Motor neuron (in vitro differentiated cells): Measurements from ENCODE around the gene TRPM8. TPM values are rescaled to one million over a fixed set of nuclear protein-coding genes. Genes with fewer than 3 reads are reported as not detected.

Experiments
- ATAC-seq, 8 experiments: fragments of 200-7000 bp; cut with Tn5 transposase; replicated peaks in 6 of 8; 2 replicates each; pipeline ENCODE4 v1.8.0; 2021; ENCODE audit warnings: mild to moderate bottlenecking in 8 of 8, moderate library complexity in 8 of 8
- H3K27ac ChIP-seq, 2 donors: fragments of 250-450 bp; sonication (Bioruptor Pico); 2 replicates each; pipeline ENCODE4 v1.9.0; 2021; ENCODE audit warnings: antibody characterized with exemption in 2 of 2, mild to moderate bottlenecking in 2 of 2, moderate library complexity in 1 of 2
- H3K4me1 ChIP-seq, 2 donors: fragments of 250-450 bp; sonication (Bioruptor Pico); replicated peaks in 1 of 2; 2 replicates each; pipeline ENCODE4 v1.6.1; 2021; ENCODE audit warnings: antibody characterized with exemption in 2 of 2, mild to moderate bottlenecking in 2 of 2, moderate library complexity in 1 of 2
- H3K4me3 ChIP-seq, 5 donors: fragments of 250-450 bp; sonication (Bioruptor Pico); 2 replicates each; pipeline ENCODE4 v1.9.0; 2021; ENCODE audit warnings: antibody characterized with exemption in 5 of 5, mild to moderate bottlenecking in 5 of 5, moderate library complexity in 4 of 5
- WGBS, 10 experiments: fragments of 450-650 bp; shearing (Covaris generic); methylation state at CpG; one replicate each; pipeline ENCODE4 v1.0.0; 2022; 5-methylcytosine and 5-hydroxymethylcytosine counted together
- in situ Hi-C, 9 experiments: fragments of 400-800 bp; cut with MboI; loops; one replicate each; pipeline ENCODE4 v1.15.0; 2021; ENCODE audit warnings: low sequenced_read_pairs in 9 of 9, low pct_unique_long_range_greater_than_20kb in 2 of 9; ENCODE audit not compliant: unreplicated experiment in 9 of 9
- total RNA-seq, 8 experiments: library from RNA; unstranded; fragments of 300-600 nt; gene quantifications; 2 replicates each; pipeline versions ENCODE4 v1.2.3 to v1.2.4, GENCODE V29; 2022

TRPM8 gene
- total RNA-seq, 8 experiments from 2014 or later: 0.16 to 4.1 (median 1.7) TPM; not detected in 1

DNA sequence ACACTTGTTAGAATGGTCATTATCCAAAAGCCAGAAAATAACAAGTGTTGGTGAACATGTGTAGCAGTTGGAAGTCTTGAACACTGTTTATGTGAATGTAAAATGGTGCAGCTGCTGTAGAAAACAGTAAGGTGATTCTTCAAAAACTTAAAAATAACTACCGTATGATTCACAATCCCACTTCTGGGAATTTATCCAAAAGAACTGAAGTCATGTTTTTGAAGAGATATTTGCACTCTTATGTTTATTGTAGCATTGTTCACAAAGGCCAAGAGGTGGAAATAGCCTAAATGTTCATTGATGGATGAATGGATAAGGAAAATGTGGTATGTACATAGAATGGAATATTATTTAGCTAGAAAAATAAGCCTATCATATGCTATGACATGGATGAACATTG, 127.0 kb downstream of the TRPM8 start:
- no peaks in the 10 kb centered on the region for H3K4me1 ChIP-seq
- H3K27ac ChIP-seq: no peak overlapping the region
- 0 to 100% (median 87%) methylated on average over 1 of the region's 1 CpG; no CpG with 5 or more reads in 1 of the 10 experiments for WGBS, 10 experiments
- peak in 1 of 8 experiments; percentile 21 for ATAC-seq
- in situ Hi-C loops: no loop called here
- H3K4me3 ChIP-seq: no peak overlapping the region

DNA sequence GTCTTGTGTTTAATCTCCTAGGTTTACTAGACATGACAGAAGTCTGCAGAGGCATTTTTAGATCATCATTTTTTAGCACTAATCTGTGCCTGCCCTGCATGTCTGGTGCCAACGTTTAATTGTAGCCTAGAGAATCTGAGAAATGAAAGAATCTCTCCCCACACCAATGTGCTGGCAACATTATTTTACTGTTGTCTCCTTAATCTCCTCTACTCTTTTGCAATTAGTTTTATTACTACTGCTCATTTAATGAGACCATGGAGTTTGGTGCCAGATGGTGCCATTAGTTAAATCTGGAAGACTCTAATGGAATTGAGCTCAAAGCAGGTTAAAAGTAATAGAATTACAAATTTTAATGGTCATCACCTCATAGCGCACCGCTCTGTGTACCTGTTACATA, 129.3 kb downstream of the TRPM8 start:
- Histone ChIP-seq H3K4me1 (no peaks in the 10 kb centered on the region), H3K4me3 (no peak overlapping the region), H3K27ac (no peak overlapping the region)
- WGBS, 10 experiments: 27 to 100% (median 88%) methylated on average over 1 to 3 of the region's 3 CpGs; no CpG with 5 or more reads in 1 of the 10 experiments
- in situ Hi-C loops: no loop called here
- ATAC-seq: no peak

DNA sequence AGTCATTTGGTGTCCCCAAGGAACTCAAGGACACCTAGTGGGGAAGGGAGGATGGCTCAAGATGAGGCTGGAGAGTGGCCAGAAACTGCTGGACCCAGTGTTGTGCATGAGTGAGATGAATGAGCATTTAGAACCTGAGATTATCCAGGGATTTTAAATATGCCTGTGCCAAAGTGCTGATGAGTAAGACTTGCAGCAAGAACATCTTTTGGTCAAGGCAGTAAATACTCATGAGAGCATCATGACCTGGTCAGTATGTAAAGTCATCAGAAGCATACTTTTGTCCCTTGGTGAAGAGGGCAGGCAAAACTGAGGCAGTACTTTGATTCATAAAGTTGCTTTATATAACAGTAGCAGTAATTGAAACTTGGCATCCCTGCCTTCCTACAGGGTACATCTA, 130.2 kb downstream of the TRPM8 start:
- no peak for ATAC-seq
- in situ Hi-C loops: no loop called here

DNA sequence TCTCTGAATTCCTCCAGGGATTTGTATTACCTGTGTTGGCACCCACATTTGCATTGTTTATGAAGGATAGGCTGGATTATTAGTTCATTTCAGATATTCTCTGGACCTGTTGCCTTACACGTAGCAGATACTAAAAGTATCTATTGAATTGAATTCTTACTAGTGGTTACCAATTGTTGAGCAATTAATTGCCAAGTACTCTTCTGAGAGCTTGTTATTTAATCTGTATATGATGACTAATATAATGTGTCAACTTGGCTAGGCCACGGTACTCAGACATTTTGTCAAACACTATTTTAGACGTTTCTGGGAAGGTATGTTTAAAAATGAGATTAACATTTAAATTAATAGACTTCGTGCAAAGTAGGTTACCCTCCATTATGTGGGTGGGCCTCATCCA, 130.9 kb downstream of the TRPM8 start:
- in situ Hi-C loops: no loop called here
- WGBS, 10 experiments: 27 to 93% (median 69%) methylated on average over 1 to 4 of the region's 4 CpGs

More for the DNA sequence above, 130.2 kb downstream of the TRPM8 start:
- Histone ChIP-seq H3K4me3 (no peak overlapping the region), H3K4me1 (no peaks in the 10 kb centered on the region), H3K27ac (no peak overlapping the region)

DNA sequence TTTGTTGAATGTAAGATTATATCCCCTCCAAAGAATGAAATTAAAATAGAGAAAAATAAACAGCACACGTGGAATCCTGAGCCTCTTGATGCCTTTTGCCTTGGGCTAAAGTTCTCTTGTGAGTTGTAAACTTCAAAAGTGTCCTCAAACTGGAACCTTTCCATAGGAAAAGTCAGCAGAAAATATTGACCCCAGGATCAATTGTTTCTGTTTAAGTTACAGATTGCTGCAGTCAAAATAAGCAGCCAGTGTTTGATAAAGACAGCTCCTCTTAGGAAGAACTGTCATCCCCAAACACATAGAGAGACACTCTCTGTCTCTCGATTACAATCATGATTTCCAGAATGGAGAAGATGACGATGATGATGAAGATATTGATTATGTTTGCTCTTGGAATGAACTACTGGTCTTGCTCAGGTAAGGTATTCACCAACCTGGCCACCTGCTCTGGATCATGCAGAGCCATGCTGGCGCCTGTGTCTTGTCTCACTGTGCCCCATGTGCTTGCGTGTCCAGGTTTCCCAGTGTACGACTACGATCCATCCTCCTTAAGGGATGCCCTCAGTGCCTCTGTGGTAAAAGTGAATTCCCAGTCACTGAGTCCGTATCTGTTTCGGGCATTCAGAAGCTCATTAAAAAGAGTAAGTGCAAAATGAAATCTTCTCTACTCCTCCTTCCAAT, 133.4 kb downstream of the TRPM8 start, which contains the start of gene SPP2:
Gene SPP2, plus strand, starts transcription at position 248 of the 681 bp plus-strand sequence. Its CDS starts 85 bp downstream, at position 333.
- Histone ChIP-seq H3K27ac (no peak within 1 kb of the TSS), H3K4me3 (no peak within 1 kb of the TSS), H3K4me1 (no peaks in the 10 kb centered on the region)
- in situ Hi-C loops: no loop called here
- ATAC-seq: no peak
- WGBS, 10 experiments: 53 to 100% (median 84%) methylated on average over 2 to 9 of the region's 9 CpGs

More for the DNA sequence above, 130.9 kb downstream of the TRPM8 start:
- Histone ChIP-seq H3K4me3 (no peak overlapping the region), H3K27ac (no peak overlapping the region), H3K4me1 (no peaks in the 10 kb centered on the region)
- no peak for ATAC-seq

DNA sequence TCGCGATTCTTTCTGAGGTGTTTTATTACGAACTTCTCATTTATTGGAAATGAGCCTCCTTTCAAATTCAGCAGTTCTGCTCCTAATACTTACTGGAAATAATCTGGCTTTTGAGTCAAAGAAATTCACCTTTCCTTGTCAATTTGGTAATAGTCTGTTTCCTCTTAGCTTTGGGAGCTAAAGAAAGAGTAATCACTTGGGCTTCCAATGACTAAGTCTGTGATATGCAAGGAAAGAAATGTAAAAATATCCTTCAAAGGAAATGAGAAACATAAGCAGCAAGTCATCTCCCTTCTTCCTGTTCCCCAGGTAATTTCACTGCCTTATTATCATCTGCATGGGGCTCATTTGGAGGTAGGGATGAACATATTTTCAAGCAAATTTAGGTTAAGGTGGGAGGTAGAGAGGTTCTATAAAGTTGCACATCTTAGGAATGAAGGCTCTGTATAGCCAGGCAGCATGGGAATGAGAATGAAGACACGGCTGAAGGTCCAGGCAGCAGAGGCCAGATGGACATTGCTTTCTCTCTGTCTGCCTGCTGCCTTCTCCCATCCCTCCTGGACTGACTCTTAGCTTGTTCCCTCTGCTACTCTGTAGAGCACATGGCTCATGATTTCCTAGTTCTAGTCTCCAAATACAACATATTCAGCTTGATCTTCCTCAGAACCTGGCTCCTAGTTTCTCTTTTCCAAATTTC, 134.3 kb downstream of the TRPM8 start:
- 62 to 93% (median 84%) methylated on average over 2 to 4 of the region's 4 CpGs for WGBS, 10 experiments
- Histone ChIP-seq H3K27ac (no peak overlapping the region), H3K4me3 (no peak overlapping the region), H3K4me1 (no peaks in the 10 kb centered on the region)
- in situ Hi-C loops: no loop called here
- no peak for ATAC-seq

DNA sequence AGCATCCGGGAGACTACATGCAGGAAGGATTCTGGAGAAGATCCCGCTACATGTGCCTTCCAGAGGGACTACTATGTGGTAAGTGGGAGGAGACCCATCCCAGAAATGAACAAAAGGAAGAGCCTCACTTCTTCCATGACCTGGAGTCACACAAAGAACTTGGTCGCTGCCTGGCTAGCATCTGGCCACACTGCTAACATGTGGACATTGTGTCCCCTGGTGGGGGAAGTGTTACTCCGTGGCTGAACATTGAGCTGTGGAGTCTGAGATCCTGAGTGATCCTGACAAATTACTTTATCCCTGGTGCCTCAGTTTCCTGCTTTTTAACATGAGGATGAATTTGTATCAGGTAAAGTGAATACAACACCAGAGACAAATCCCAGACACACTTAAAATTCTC, 141.7 kb downstream of the TRPM8 start:
- Histone ChIP-seq H3K4me1 (no peaks in the 10 kb centered on the region), H3K4me3 (no peak overlapping the region), H3K27ac (no peak overlapping the region)
- 34 to 100% (median 91%) methylated on average over 1 to 4 of the region's 4 CpGs; no CpG with 5 or more reads in 2 of the 10 experiments for WGBS, 10 experiments
- ATAC-seq: no peak
- in situ Hi-C loops: no loop called here

DNA sequence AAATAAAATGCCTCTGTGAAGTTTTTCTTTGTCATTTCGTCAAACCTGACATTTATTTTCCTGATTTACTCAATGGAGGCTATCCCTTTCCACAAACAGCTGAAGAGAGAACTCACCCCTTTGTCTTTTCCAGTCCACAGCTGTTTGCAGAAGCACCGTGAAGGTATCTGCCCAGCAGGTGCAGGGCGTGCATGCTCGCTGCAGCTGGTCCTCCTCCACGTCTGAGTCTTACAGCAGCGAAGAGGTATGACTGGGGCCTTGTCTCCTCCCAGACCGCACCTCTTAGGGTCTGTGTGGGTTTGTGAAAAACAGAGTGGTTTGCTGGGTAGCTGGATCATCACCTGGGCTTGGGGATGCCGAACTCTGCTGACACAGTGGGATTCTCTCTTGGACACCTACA, 143.1 kb downstream of the TRPM8 start:
- Histone ChIP-seq H3K4me1 (no peaks in the 10 kb centered on the region), H3K4me3 (no peak overlapping the region), H3K27ac (no peak overlapping the region)
- in situ Hi-C loops: no loop called here
- 25 to 78% (median 57%) methylated on average over 1 to 6 of the region's 8 CpGs; no CpG with 5 or more reads in 3 of the 10 experiments for WGBS, 10 experiments
- ATAC-seq: no peak

DNA sequence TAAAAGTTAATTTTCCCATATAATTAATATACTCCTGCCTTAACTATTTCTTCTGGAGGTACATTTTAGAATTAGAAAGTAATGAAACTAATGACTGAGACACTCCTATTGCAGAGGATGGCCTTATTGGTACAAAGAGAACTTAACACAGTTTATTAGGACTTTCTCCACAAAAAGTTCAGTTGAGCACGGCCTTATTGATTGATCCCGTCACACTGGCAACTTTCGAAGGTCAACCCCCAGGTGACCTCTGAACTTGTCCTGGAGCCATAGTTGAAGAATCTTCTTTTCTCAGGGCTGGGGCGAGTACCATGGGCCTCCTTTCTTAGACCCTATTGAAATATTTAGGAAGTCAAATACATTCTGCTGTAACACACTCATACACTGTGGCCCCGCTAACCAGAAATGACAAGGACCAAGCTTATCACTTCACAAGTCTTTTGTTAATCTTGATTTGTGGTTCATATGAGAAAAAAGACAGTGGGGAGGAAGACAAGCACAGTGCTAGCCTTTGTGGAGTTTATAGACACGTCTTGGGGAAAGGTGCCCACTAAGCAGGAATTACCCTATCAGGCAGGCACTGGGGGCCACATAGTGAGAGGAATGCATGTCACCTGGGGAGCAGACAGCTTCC, 144.6 kb downstream of the TRPM8 start:
- ATAC-seq: no peak
- H3K27ac ChIP-seq: no peak overlapping the region
- 41 to 89% (median 66%) methylated on average over 2 to 6 of the region's 6 CpGs for WGBS, 10 experiments
- in situ Hi-C loops: no loop called here
- H3K4me3 ChIP-seq: no peak overlapping the region
- H3K4me1 ChIP-seq: no peaks in the 10 kb centered on the region

DNA sequence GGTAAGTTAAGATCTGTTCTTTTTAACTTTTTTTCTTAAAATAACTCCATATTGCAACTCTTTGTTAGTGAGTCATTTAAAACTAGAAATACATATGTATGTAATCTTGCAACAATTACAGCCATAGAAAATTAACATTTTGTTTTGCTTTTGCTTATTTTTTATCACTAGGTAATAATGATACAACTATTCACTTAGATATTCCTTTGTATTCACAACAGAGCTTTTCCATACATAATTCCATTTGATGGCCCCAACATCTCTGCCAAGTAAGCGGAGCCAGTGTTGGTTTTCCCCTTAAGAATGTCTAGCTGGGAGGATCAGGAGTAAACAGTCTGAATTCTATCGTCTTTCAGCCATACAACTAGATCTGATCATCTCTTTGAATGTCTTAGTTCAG, 149.4 kb downstream of the TRPM8 start:
- peak in 2 of 8 experiments; percentile 64 to 69 for ATAC-seq
- H3K4me1 ChIP-seq: no peaks in the 10 kb centered on the region
- no peak overlapping the region for H3K27ac ChIP-seq
- no peak overlapping the region for H3K4me3 ChIP-seq
- WGBS, 10 experiments: 0 to 100% (median 29%) methylated on average over 1 to 2 of the region's 2 CpGs; no CpG with 5 or more reads in 3 of the 10 experiments
- in situ Hi-C loops: no loop called here

Other genes starting within 250 kb of the TRPM8 start
- 1 to 10 TPM in 1 of 8 experiments, under 1 TPM in 3, not detected in 4; 0.19 to 2.3 (median 0.45) TPM for gene UGT1A9, start 245.5 kb upstream of the TRPM8 start, total RNA-seq
- 10 to 100 TPM in 1 of 8 experiments, 1 to 10 TPM in 2, under 1 TPM in 3, not detected in 2; 0.09 to 41.0 (median 0.82) TPM for gene UGT1A7, start 235.5 kb upstream of the TRPM8 start, total RNA-seq
- 1 to 10 TPM in 4 of 8 experiments, under 1 TPM in 1, not detected in 3; 0.21 to 6.9 (median 1.2) TPM for gene UGT1A6, start 224.5 kb upstream of the TRPM8 start, total RNA-seq
- gene UGT1A5, start 204.5 kb upstream of the TRPM8 start, total RNA-seq: 1 to 10 TPM in 1 of 8 experiments, under 1 TPM in 2, not detected in 5; 0.09 to 1.4 (median 0.47) TPM
- gene UGT1A4, start 198.6 kb upstream of the TRPM8 start, total RNA-seq: 1 to 10 TPM in 1 of 8 experiments, under 1 TPM in 3, not detected in 4; 0.08 to 2.3 (median 0.24) TPM
- gene UGT1A3, start 188.3 kb upstream of the TRPM8 start, total RNA-seq: under 1 TPM in 3 of 8 experiments, not detected in 5; 0.24 to 0.76 (median 0.31) TPM
- 1 to 10 TPM in 1 of 8 experiments, under 1 TPM in 4, not detected in 3; 0.09 to 1.6 (median 0.19) TPM for gene UGT1A1, start 157.1 kb upstream of the TRPM8 start, total RNA-seq
- gene MROH2A, start 139.0 kb upstream of the TRPM8 start, total RNA-seq: under 1 TPM in 3 of 8 experiments, not detected in 5; 0.29 to 0.66 (median 0.31) TPM
- gene HJURP, start 62.8 kb upstream of the TRPM8 start, total RNA-seq: 10 to 100 TPM in 3 of 8 experiments, 1 to 10 TPM in 3, under 1 TPM in 2; 0.71 to 27.9 (median 2.4) TPM
- not detected for gene SPP2, start 133.3 kb downstream of the TRPM8 start, total RNA-seq